Measurements from ENCODE around the gene RPA3. TPM values are rescaled to one million over a fixed set of nuclear protein-coding genes. Genes with fewer than 3 reads are reported as not detected.

The RPA3 gene
- total RNA-seq (2014; rRNA removed; shearing (Covaris generic)) = 52.7 and 53.7 TPM in 2 replicates
- 43.9 and 45.6 TPM in 2 replicates for polyA plus RNA-seq (2014; cell fraction: nucleus; rRNA removed)

- DNase-seq (ENCODE audit: extremely low read depth, low read depth) = no peak
These were observed at the start of gene RPA3 for GRCh38 chr7:7718492-7718891. Gene RPA3, minus strand, starts transcription at chr7:7718607. Its CDS starts 78,189 bp downstream, at chr7:7640418.

- no peak for DNase-seq (ENCODE audit: extremely low read depth, low read depth)
These were observed 48.3 kb upstream of the RPA3 start for GRCh38 chr7:7766671-7767070.

GRCh38 chr7:7765422-7765821 lies 47.0 kb upstream of the RPA3 start:
- peak; percentile 18 for DNase-seq (ENCODE audit: extremely low read depth, low read depth)

GRCh38 chr7:7764520-7765396 lies 46.4 kb upstream of the RPA3 start:
- no peak for DNase-seq (ENCODE audit: extremely low read depth, low read depth)

- DNase-seq (ENCODE audit: extremely low read depth, low read depth) = peak; percentile 60
These were observed 43.8 kb upstream of the RPA3 start for GRCh38 chr7:7761974-7762779.

GRCh38 chr7:7761340-7761973 lies 43.0 kb upstream of the RPA3 start:
- DNase-seq (ENCODE audit: extremely low read depth, low read depth) = peak; percentile 50

GRCh38 chr7:7757576-7757975 lies 39.2 kb upstream of the RPA3 start:
- no peak for DNase-seq (ENCODE audit: extremely low read depth, low read depth)

GRCh38 chr7:7756577-7756976 lies 38.2 kb upstream of the RPA3 start:
- DNase-seq (ENCODE audit: extremely low read depth, low read depth) = no peak

- DNase-seq (ENCODE audit: extremely low read depth, low read depth) = no peak
These were observed 33.1 kb upstream of the RPA3 start for GRCh38 chr7:7751243-7752092.

- DNase-seq (ENCODE audit: extremely low read depth, low read depth) = no peak
These were observed 32.3 kb upstream of the RPA3 start for GRCh38 chr7:7750571-7751242.

- no peak for DNase-seq (ENCODE audit: extremely low read depth, low read depth)
These were observed 28.1 kb upstream of the RPA3 start for GRCh38 chr7:7746458-7746857.

- no peak for DNase-seq (ENCODE audit: extremely low read depth, low read depth)
These were observed 27.6 kb upstream of the RPA3 start for GRCh38 chr7:7745966-7746365.

GRCh38 chr7:7745258-7745657 lies 26.9 kb upstream of the RPA3 start:
- no peak for DNase-seq (ENCODE audit: extremely low read depth, low read depth)

- no peak for DNase-seq (ENCODE audit: extremely low read depth, low read depth)
These were observed 23.8 kb upstream of the RPA3 start for GRCh38 chr7:7742223-7742622.

GRCh38 chr7:7740037-7740355 lies 21.6 kb upstream of the RPA3 start:
- DNase-seq (ENCODE audit: extremely low read depth, low read depth) = no peak

GRCh38 chr7:7739204-7740036 lies 21.0 kb upstream of the RPA3 start:
- no peak for DNase-seq (ENCODE audit: extremely low read depth, low read depth)

GRCh38 chr7:7738622-7739021 lies 20.2 kb upstream of the RPA3 start:
- DNase-seq (ENCODE audit: extremely low read depth, low read depth) = no peak

- no peak for DNase-seq (ENCODE audit: extremely low read depth, low read depth)
These were observed 19.8 kb upstream of the RPA3 start for GRCh38 chr7:7738177-7738576.

GRCh38 chr7:7737674-7738073 lies 19.3 kb upstream of the RPA3 start:
- no peak for DNase-seq (ENCODE audit: extremely low read depth, low read depth)
